ENCODE measurements around the gene LYZL6. TPM values are rescaled to one million over a fixed set of nuclear protein-coding genes. Genes with fewer than 3 reads are reported as not detected.

The LYZL6 gene
- total and polyA plus RNA-seq, 2 experiments from 2014 or later, result not detected

DNA sequence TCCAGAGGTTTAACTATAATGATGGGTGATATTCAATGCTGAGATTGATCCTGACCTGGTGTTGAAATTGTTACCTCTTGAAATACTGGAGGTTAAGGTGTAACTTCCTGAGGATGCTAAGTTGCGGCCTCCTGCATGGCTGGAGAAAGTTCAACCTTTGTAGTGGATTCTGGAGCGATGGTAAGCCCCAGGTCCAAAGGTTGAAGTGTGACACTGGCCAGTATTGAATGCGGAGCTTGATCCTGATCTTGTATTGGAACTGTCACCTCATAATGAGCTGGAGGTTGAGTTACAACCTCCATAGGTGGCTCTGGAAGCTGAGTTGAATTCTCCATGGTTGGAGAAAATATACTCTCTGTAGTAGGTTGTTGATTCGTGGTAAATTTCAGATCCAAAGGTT lies 29.9 kb downstream of the LYZL6 start:
- TF ChIP-seq, protein P1, sequence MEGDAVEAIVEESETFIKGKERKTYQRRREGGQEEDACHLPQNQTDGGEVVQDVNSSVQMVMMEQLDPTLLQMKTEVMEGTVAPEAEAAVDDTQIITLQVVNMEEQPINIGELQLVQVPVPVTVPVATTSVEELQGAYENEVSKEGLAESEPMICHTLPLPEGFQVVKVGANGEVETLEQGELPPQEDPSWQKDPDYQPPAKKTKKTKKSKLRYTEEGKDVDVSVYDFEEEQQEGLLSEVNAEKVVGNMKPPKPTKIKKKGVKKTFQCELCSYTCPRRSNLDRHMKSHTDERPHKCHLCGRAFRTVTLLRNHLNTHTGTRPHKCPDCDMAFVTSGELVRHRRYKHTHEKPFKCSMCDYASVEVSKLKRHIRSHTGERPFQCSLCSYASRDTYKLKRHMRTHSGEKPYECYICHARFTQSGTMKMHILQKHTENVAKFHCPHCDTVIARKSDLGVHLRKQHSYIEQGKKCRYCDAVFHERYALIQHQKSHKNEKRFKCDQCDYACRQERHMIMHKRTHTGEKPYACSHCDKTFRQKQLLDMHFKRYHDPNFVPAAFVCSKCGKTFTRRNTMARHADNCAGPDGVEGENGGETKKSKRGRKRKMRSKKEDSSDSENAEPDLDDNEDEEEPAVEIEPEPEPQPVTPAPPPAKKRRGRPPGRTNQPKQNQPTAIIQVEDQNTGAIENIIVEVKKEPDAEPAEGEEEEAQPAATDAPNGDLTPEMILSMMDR (IDR thresholded peaks at IDR 0.05; ENCODE audit: low read depth, low read length), result no peak
- H3K27me3 ChIP-seq, result no peaks in the 10 kb centered on the region
- H3K27ac ChIP-seq, result no peak overlapping the region
- H3K4me1 ChIP-seq (ENCODE audit: low read depth), result no peaks in the 10 kb centered on the region
- H3K36me3 ChIP-seq, result no peaks in the 10 kb centered on the region
- no peak overlapping the region for H3K4me3 ChIP-seq
- no peaks in the 10 kb centered on the region for H3K9me3 ChIP-seq (ENCODE audit: low read depth)
- no peak for DNase-seq (ENCODE audit: low read depth in 1 of 2, low spot score in 1 of 2)

DNA sequence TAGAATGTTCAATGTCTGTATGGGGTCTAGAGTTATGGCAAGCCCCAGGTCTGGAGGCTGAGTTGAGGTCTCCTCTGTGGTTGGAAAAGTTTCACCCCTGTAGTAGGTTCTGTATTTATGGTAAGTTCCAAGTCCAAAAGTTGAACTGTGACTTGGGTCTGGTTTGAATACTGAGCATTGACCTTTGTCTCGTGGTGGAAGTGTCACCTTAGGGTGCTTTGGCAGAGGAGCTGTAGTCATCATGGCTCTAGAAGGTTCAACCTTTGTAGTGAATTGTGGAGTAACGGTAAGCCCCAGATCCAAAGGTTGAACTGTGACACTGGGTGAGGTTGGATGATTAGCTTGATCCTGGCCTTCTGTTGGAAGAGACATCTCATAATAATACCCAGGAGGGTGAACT lies 30.6 kb downstream of the LYZL6 start:
- H3K27me3 ChIP-seq, result no peaks in the 10 kb centered on the region
- no peak overlapping the region for H3K27ac ChIP-seq
- no peaks in the 10 kb centered on the region for H3K4me1 ChIP-seq (ENCODE audit: low read depth)
- no peak overlapping the region for H3K4me3 ChIP-seq
- no peaks in the 10 kb centered on the region for H3K36me3 ChIP-seq
- TF ChIP-seq, protein P1 (IDR thresholded peaks at IDR 0.05; ENCODE audit: low read depth, low read length), result no peak
- no peaks in the 10 kb centered on the region for H3K9me3 ChIP-seq (ENCODE audit: low read depth)
- DNase-seq (ENCODE audit: low read depth in 1 of 2, low spot score in 1 of 2), result no peak

GRCh38 chr17:35912339-35912912 lies 31.1 kb downstream of the LYZL6 start:
- Histone ChIP-seq H3K4me3 (no peak overlapping the region), H3K27ac (no peak overlapping the region), H3K27me3 (no peaks in the 10 kb centered on the region), H3K9me3 (ENCODE audit: low read depth) (no peaks in the 10 kb centered on the region), H3K36me3 (no peaks in the 10 kb centered on the region), H3K4me1 (ENCODE audit: low read depth) (no peaks in the 10 kb centered on the region)
- TF ChIP-seq, protein P1 (IDR thresholded peaks at IDR 0.05; ENCODE audit: low read depth, low read length), result no peak
- DNase-seq (ENCODE audit: low read depth in 1 of 2, low spot score in 1 of 2), result no peak

DNA sequence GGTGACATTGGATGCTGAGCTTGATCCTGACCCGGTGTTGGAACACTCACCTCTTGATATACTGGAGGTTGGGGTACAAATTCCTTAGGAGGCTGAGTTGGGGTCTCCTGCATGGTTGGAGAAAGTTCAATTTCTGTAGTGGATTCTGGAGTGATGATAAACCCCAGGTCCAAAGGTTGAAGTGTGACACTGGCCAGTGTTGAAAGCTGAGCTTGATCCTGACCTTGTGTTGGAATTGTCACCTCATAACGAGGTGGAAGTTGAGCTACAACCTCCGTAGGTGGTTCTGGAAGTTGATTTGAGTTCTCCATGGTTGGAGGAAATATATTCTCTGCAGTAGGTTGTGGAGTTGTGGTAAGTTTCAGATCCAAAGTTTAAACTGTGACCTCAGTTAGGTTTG lies 34.1 kb downstream of the LYZL6 start:
- Histone ChIP-seq H3K4me3 (no peak overlapping the region), H3K27me3 (no peaks in the 10 kb centered on the region)
- no peak for DNase-seq (ENCODE audit: low read depth in 1 of 2, low spot score in 1 of 2)

DNA sequence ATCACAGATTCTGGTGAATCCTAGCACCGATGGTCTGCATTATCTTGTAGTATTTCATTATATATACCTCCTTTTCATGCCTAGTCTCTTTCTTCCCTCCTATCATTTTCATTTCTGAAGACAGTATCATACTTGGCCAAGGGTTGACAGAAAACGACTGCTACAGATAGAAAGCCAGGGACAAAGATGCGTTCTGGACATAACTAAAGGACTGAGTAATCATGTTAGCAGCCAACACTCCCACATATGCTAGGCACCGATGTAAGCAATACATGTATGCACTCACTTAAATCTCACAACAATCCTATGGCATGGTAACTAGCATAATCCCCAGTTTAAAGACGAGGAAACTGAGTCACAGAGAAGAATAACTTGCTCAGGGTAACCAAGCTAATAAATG lies 35.8 kb downstream of the LYZL6 start:
- TF ChIP-seq, protein P1 (IDR thresholded peaks at IDR 0.05; ENCODE audit: low read depth, low read length), result no peak
- no peaks in the 10 kb centered on the region for H3K36me3 ChIP-seq
- H3K4me3 ChIP-seq, result no peak overlapping the region
- H3K27ac ChIP-seq, result no peak overlapping the region
- no peaks in the 10 kb centered on the region for H3K9me3 ChIP-seq (ENCODE audit: low read depth)
- DNase-seq (ENCODE audit: low read depth in 1 of 2, low spot score in 1 of 2), result peak in 1 of 2 donors; percentile 65
- H3K27me3 ChIP-seq, result no peaks in the 10 kb centered on the region
- no peaks in the 10 kb centered on the region for H3K4me1 ChIP-seq (ENCODE audit: low read depth)

More for the DNA sequence above, 34.1 kb downstream of the LYZL6 start:
- H3K27ac ChIP-seq, result no peak overlapping the region
- TF ChIP-seq, protein P1 (IDR thresholded peaks at IDR 0.05; ENCODE audit: low read depth, low read length), result no peak
- H3K4me1 ChIP-seq (ENCODE audit: low read depth), result no peaks in the 10 kb centered on the region
- no peaks in the 10 kb centered on the region for H3K9me3 ChIP-seq (ENCODE audit: low read depth)
- no peaks in the 10 kb centered on the region for H3K36me3 ChIP-seq
